Ureter (tissue), 1 donor: Measurements from ENCODE around the gene KLHDC8A. TPM values are rescaled to one million over a fixed set of nuclear protein-coding genes. Genes with fewer than 3 reads are reported as not detected.
"Not testable (repeated sequence)": the region's sequence is repeated elsewhere in the genome, so short reads cannot be mapped to it uniquely, and the experiment has no call there.

Source experiments
- DNase-seq: peaks from one replicate; pipeline ENCODE4 v3.0.0-alpha.2; 2020; ENCODE audit warnings: low spot score
- total RNA-seq: library from RNA; stranded (reverse); gene quantifications from one replicate; pipeline ENCODE4 v1.2.4, GENCODE V29; 2023
- donor health status: DM: yes; HTN: yes; CAD: no.

Gene KLHDC8A
- total RNA-seq, 1 donor from 2014 or later = not detected

DNA sequence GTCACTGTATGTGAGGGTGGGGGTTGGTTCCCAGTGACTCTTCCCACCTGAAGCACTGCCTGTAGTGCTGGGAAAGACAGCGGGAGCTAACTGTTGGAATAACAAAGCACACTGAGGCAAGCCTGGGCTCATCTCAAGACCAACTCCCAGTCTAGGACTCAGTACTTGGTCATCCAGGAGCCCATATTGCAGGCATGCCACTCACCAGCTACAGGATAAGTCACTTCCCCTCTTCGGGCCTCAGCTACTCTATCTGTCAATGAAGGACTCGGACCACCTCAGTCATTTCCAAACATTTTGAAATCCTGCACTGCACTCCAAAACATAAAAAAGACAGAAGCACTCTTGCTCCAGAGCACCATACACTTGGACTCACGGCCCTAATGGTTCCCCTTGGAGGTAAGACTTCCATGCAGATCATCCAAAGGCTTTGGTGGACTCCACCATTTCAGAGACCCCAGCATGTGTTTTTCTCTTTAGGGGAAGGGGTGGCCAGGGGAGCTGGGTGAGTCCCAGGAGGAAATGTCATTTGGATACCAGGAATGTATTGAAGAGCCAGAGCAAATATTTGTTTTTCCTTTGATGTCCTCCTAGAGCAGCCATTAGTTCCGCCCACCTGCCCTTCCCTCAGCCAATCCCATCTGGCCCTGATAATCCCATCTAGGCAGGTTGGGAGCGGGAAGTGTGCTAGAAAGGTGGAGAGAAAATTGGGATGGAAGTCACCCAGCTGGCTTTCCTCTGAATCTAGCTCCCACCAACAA is 38.3 kb downstream of the KLHDC8A start:
- no peak for DNase-seq

DNA sequence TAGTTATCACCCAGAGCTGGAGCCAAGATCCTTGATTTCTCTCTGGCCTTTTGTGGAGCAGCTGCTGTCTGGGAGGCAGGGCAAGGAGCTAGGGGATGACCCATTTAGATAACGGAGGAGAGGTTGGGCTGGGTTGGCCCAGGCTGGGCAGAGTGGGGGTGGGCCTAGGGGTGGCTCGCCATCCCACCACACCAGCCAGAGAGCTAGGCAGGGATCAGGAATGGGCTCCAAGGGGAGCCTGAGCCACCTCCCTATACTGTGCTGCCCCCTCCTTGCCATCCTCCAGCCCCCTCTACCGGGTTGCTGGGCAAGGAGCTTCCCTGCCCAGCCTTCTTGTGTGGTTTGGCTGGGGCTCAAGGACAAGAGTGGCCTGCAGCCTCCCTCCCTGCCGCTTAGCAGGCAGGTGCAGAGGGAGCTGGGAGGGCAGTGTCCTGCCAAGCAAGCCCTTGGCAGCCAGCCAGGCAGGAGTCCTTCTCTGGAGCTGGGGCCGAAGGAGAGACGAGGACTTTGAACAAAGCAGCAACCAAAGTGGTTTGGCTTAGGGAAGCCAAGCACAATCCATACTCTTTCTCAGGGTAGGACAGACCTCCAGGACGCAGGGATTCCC is 39.3 kb downstream of the KLHDC8A start:
- DNase-seq = peak; percentile 81

DNA sequence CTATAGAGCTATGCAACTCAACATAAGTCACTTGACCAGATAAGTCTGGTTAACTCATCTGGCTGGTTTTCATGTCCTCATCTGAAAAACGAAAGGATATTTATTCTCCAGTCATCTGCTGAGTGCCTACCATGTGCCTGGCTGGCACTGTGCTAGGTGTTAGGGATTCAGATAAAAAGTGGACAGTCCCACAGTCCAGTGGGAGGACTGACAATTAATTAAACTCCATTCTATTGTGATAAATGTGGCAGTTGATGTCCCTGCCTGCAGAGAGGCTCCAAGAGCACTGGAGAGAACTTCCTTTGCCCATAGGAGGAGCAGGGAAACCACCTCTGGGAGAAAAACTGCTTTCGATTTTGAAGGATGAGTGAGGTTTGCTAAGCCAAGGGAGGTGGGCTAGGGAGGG is 40.6 kb downstream of the KLHDC8A start:
- no peak for DNase-seq

DNA sequence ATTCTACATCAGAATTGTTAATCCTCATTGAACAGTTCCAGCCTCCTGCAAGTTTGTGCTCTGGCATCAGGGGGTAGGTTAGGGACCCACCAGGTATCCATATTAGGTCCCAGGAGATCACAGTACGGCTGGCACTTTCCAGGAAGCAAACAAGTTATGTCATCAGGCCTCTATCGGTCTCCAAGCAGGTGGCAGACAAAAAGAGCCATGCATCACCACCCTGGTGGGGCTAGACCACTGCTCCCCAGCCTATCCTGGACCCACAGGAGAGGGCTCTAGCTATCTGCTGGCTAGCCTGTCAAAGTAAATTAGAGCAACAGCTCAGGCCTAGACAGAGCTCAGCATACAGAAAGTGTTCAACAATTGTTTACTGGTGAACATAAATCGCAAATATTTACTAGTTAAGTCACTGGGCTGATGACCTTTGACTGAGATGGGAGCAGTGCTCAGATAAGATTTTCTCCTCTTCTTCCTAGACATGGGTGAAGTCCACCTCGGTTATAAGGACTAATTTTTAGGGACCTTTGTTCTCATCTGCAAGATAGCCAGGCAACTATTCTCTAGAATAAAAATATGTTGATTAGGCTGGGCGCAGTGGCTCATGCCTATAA is 41.6 kb downstream of the KLHDC8A start:
- DNase-seq = no peak

DNA sequence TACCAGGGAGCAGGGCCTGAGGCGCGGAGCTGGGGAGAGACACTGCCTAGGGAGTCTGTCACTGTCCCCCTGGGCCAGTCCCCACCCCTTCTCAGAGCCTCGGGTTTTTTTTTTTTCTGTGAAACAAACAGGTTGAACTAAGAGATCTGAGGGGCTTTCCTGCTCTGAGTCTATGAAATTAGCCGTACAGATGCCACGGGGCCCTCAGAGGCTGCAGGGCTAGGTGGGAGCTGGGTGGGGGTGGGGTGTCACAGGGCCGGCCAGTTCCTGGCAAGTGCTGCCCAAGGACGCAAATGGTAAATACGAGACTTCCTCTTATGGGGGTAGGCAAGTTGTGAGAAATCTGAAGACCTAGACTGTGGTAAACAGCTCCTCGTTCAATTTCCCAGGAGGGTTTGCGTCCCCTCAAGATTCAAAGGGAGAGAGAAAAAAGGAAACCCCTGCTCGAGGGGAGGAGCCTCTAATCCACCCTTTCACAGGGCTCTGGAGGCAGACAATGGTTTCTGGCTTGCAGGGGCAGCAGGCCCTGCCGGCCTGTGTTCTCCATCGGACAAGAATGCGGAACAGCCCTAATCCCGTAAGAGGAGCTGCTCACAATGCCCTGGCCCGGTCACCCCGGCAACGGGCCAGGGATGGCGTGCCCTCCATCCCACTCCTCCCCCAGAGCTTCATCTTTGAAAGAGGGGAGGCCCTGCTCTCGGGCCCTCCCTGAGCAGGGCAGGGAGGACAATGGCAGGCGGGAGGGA is 43.0 kb downstream of the KLHDC8A start:
- DNase-seq = no peak

DNA sequence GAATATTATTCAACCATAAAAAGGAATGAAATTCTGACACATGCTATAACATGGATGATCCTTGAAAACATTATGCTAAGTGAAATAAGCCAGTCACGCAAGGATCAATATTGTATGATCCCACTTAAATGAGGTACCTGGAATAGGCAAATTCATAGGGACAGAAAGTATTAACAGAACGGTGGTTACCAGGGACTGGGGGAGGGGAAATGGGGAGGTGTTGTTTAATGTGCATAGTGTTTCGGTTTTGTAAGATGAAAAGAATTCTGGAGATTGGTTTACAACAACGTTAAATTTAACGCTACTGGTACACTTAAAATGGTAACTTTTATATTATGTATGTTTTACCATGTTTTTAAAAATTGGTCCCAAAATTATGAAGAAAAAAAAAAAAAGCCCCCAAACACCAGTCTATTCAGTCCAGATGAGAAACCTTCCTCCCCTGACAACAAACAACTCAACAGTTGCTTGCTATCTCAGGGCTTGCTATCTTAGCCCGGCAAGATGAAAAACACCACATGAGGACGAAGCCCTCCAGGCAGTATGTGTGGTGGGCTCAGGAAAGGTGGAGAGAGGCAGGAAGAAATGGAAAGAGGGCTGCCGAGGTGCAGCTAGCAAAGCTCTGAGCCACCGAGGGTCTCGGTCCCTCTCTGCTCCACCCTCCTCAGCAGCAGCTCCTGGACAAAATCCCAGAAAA is 43.7 kb downstream of the KLHDC8A start:
- no peak for DNase-seq

DNA sequence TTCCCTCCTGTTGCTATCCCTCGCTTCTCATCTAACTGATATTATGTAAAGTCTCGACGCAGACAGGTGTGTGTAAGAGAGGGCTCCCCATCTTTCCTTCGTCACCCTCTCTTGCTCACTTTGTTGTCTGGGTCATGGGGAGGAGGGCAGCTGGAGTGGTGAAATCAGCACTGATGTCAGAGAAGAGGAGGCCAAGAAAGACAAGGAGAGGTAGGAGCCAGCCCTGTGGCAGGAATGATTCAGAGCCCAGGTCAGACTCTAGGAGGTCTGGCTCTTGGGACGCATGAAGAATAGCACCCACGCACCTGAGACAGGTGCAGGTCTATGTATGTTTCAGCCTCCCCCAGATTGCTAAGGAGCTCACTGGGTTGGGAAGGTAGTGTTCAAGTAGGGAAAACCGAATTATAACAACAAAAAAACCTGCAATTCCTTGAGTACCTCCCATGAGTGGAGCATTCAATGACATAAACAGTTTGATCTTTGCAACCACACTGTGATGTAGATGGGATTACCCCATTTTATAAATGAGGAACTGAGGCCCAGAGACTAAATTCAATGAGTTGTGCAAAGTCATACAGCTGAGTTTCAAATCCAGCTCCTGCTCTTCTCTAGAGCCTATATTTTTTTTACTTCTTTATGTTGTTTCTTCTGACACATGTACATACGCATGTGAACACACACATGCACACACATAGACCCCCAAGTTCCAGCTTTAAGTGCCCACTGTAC is 45.6 kb downstream of the KLHDC8A start:
- no peak for DNase-seq

DNA sequence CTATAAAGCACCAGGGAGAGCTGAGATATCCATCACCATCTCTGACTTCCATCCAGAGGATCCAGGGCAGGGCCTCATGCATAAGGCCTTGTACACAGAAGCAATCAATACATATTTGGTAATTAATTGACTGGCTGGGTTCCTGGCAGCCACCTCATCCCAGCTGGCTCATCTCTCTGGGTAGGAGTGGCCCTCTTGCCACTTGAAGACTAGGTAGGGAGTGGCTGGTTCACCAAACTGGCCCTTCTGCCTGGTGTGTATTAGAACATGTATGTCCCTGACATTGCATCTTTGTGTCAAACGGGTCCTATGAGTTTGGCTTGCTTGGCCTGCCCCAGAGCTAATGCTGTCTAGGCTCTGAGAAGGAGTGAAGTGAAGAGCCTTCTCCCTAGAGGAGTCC is 47.0 kb downstream of the KLHDC8A start:
- no peak for DNase-seq

DNA sequence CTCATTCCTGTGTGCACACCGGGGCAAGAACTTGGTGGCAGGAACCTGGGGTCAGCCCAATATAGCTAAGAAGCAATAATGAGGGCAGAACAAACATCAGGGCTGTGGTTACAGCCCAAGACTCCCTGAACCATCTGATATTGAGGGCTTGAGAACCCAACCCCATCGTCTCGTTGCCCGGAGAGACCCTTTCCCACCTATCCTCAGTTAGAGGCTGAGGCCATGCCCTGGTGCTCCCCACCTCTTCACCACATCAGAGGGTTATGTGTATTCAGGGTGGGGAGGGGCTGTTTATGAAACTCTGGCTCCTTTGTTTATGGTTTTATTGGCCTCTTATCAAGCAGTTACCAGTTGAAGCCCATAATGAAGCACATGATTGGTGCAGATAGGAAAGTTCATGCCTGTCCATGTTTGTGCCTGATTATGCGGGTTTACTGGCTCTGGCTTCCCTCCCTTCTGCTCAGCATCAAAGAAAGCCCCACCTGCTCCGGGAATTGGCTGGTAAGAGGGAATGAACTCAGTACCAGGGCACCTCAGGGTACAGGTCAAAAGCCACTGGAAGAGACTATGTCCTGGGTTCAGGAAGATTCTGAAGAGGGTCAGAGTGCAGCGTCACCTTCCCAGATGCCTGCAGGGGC is 49.7 kb downstream of the KLHDC8A start:
- no peak for DNase-seq

DNA sequence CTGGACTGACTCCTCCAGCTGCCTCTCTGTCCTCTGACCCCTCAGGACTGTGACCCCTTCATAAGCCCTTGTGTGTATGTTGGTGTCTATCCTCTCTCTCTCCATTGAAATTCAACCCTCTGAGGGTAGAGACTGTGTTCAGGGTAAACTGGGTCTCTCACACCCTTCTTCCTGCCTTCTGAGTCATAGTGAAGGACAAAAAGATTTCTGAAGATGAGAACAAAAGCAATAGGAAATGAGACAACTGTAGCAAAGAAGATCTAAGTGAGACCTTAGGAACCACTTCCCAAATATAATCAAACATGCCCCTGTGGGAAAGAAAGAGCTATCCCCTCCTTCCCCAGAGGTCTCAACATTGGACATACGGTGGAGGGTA is 52.0 kb downstream of the KLHDC8A start:
- DNase-seq = no peak

DNA sequence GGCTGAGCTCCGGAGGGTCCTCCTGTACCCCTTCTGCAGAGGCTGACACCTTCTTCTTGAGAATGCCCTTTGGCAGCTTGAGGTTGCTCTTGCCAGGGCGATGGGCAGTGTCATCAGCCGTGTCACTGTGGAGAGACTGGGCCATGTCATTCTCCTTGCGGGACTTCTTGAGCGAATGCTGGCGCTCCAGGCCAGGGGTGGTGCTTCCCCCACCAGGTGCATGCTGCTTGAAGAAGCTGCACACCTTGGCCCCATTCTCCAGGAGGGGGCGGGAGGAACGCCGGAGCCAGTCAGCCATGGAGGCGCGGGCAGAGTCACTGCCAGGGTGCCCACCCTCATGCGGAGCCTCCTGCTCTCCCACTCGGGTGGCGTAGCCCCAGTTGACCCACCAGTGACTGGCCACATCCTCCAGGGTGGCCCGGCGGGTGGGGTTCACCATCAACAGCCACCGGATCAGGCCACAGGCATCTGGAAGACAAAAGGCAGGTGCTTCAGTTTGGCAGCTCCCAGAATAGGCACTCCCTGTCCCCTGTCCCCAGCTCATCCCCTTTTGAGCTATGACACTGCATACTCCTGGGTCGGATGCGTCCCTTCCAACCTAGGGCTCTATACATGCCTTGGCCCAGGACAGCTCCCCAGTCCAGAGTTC is 52.6 kb downstream of the KLHDC8A start:
- no peak for DNase-seq

DNA sequence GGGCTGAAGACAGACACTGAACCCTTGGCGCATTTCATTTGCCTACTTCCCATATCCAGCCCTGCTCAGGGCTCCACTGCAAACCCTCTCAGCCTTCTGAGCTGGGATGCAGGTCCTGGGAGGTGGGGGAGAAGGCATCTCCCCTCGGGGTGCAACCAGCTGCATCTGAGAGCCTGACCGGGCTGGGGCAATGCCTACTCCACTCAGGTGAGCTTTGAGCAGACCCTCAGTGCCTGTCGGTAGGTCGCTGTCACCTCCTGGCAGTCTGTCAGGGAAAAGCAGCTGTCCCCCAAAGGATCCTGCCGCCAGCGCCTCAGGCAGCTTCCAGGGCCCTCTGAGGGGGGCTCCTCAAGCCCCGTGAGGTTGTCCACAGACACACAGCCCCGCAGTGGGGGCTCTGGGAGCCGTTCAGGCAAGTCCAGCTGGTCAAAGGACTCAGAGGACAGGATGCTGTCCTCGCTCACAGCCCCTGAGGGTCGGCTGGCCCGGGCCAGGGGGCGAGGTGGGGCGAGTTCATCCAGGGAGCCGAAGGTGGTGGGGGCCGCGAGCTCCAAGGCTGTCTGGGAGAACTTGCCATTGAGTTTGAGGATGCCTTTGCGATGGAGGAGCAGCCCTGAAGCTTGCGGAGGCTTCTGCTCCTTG is 53.4 kb downstream of the KLHDC8A start:
- DNase-seq = no peak

DNA sequence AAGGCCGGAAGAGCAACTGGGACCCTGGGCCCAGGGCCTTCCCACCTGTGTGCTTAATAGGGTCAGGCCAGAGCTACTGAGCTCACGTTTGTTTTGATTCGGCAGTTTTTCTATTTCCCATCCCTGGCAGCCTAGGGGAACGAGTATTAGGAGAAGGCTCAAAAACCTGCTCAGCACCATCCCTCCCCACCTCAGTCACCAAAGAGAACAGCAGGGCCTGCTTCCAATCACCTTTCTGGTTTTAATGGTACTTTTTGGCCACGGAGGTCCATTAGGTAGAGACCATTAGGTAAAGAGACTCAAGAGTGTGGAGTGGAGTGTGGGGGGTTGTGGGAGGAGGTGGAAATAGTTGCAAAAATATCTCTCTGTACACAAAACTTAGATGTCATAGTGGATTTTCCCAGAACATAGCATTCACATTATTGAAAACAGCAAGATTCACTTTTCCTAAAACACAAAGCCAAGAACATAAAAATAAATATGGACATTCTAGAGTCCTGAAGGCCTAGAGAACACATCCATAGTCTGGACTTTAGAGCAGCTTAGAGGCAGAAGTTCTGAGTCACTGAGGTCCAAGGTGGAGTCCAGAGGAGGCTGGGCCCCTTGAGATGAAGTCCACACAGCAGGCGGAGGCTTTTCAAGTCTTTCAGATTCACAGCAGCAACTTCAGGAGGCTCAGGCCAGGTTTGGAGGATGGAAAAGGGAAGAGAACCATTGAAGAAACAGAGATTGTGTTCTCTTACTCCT is 54.7 kb downstream of the KLHDC8A start:
- DNase-seq = no peak

DNA sequence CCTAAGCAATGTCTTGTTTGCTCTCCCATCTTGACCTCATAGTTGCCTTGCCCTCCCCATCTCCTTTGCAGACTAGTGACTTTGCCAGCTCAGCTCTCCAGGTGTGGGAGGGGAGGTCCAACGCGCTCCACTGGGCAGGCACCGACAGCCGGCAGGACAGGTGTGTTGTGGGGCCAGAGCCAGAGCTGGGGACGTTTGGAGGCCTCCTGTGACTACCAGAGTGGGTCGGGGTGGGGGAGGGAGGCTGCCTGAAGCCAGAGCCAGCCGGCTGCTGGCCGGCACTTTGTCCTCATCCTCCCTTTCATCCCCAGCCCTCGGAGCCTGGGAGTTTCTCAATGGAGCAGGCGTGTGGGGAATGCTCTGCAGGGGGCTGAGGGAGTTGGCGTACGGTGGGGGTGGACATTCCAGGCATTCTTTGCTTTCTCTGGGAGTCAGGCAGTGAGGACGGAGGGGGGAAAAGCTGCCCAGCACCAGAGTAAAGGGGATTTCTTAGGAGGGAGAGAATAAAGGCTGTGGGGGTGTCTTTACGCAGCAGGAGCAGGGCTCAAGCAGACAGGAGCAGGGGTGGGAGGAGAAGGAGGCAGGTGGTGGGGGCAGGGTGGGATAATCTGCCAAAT is 55.4 kb downstream of the KLHDC8A start:
- DNase-seq = no peak

DNA sequence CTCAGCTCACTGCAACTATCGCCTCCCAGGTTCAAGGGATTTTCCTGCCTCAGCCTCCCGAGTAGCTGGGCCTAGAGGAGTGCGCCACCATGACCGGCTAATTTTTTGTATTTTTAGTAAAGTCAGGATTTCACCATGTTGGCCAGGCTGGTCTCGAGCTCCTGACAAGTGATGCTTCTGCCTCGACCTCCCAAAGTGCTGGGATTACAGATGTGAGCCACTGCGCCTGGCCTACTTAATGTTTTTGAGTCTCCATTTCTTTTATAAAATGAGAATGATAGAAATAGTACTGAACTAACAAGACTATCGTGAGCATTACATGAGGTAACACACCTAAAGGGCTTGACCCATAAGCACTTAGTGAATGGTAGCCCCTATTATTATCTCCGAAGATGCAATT is 56.6 kb downstream of the KLHDC8A start:
- no peak for DNase-seq

DNA sequence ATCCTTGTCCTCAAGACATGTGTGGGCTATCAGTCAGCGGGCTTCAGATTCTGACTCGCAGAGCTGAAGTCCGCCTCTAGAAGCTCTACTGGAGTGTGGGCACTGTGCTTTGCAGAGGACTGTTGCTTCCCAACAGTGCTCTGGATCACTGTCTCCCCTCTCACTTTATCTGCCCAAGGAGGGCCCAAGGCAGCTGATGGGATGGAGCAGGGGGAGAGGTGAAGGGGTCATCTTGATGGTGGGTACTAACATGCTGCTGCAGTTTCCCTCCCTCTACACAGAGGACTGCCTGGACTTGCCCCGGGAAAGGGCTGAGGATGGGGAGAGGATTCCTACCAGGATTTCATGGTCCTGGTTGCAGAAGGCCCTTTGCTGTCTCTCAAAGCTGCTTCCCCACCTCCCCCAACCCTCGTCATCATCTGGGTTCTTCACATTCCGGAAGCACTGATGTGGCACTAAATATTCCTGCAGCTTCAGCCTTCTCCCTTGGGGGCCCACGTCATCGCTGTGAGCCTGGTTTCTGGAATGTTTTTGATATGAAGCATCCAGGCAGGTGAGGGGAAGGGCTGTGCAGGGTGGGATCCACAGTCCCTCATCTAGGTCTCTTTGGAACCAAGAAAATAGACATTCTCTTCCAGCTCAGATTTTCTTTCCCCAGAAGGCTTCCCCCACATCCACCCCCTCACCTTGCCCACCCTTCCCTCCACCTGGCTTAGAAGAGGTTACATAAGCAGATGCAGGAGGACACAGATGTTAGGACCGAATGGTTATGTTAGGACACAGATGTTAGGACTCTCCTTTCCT is 58.3 kb downstream of the KLHDC8A start:
- no peak for DNase-seq

DNA sequence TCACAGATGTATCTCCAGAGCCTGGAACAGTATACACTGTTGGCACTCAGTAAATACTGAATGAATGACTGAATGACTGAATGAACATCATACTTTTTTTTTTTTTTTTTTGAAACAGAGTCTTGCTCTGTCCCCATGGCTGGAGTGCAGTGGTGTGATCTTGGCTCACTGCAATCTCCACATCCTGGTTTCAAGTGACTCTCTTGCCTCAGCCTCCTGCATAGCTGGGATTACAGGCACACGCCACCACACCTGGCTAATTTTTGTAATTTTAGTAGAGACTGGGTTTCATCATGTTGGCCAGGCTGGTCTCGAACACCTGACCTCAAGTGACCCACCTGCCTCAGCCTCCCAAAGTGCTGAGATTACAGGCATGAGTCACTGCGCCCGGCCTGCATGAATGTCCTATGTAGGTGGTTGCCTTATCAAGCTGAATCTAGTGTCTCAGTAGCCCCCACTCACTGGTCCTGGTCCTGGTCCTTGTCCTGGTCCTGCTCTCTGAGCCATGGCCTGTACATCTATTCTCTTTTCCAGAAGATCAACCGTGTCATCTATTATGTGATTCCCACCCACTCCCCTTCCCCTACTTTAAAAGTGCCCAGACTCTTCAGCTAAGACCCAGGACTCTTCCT is 59.1 kb downstream of the KLHDC8A start:
- not testable (repeated sequence) for DNase-seq
